HEK293 (cell line): Measurements from ENCODE around the gene TMC2.
A peak's percentile ranks its signal among the peaks of the same experiment; 100 is the strongest.

Source experiments
- CTCF ChIA-PET: fragments of 350-600 bp; formaldehyde crosslinking; extraction: SDS; loops from one replicate; lab custom pipeline; 2021; ENCODE audit warnings: antibody characterized with exemption; lab: Yijun Ruan, JAX
- POLR2A ChIA-PET: fragments of 300-600 bp; formaldehyde crosslinking; extraction: SDS; loops from one replicate; lab custom pipeline; 2020; ENCODE audit warnings: antibody characterized with exemption, inconsistent platforms; lab: Yijun Ruan, JAX
- H3K27ac ChIP-seq: fragments of 200-500 bp; sonication (Bioruptor generic); 2 replicates; pipeline ENCODE4 v1.5.1; 2014; ENCODE audit warnings: low read depth, low read length, control low read depth, inconsistent platforms; ENCODE audit errors: extremely low read depth
- H3K36me3 ChIP-seq, 2 experiments: fragments of 200-500 bp in 1 of 2; sonication (Bioruptor generic) in 1 of 2; 1 replicate in 1 of 2; 2 replicates in 1 of 2; pipeline ENCODE4 v1.5.1; 2014 to 2017; ENCODE audit warnings: inconsistent platforms in 2 of 2, low read length in 2 of 2; ENCODE audit not compliant: control insufficient read depth in 2 of 2, insufficient read depth in 1 of 2
- H3K4me1 ChIP-seq: fragments of 200-500 bp; sonication (Bioruptor generic); 2 replicates; pipeline ENCODE4 v1.5.1; 2014; ENCODE audit warnings: mild to moderate bottlenecking, low read length, inconsistent platforms; ENCODE audit not compliant: control insufficient read depth, insufficient read depth
- H3K4me3 ChIP-seq: 2 replicates; pipeline ENCODE4 v1.5.1; 2011; ENCODE audit warnings: low read depth, mild to moderate bottlenecking, control low read depth, low read length, moderate library complexity
- H3K9me3 ChIP-seq: fragments of 200-500 bp; sonication (Bioruptor generic); 2 replicates; pipeline ENCODE4 v1.5.1; 2014; ENCODE audit warnings: low read depth, low read length, inconsistent platforms; ENCODE audit not compliant: control insufficient read depth, insufficient read depth
- FEZF1 ChIP-seq: fragments of 450-650 bp; formaldehyde crosslinking; IDR thresholded peaks from 2 replicates; pipeline ENCODE4 v1.5.1; 2016; ENCODE audit warnings: missing biosample characterization, missing genetic modification characterization
- HOXA7 ChIP-seq: sonication (generic); formaldehyde crosslinking; IDR thresholded peaks from 2 replicates; pipeline ENCODE4 v1.8.1; 2022; ENCODE audit warnings: missing genetic modification reagents, borderline replicate concordance
- HOXC10 ChIP-seq: sonication (generic); formaldehyde crosslinking; IDR thresholded peaks from 2 replicates; pipeline ENCODE4 v1.8.1; 2023; ENCODE audit warnings: mild to moderate bottlenecking, missing genetic modification reagents
- KLF9 ChIP-seq: fragments of 450-650 bp; formaldehyde crosslinking; IDR thresholded peaks from 2 replicates; pipeline ENCODE4 v1.5.1; 2016; ENCODE audit warnings: missing biosample characterization, missing genetic modification characterization, low read depth
- MYNN ChIP-seq: fragments of 450-650 bp; formaldehyde crosslinking; IDR thresholded peaks from 2 replicates; pipeline ENCODE4 v1.5.1; 2016; ENCODE audit warnings: missing biosample characterization, missing genetic modification characterization, borderline replicate concordance
- PRDM1 ChIP-seq: fragments of 450-650 bp; formaldehyde crosslinking; IDR thresholded peaks from 2 replicates; pipeline ENCODE4; 2016; ENCODE audit warnings: missing biosample characterization, missing genetic modification characterization
- PRDM6 ChIP-seq: fragments of 450-650 bp; formaldehyde crosslinking; IDR thresholded peaks from 2 replicates; pipeline ENCODE4 v1.5.1; 2017; ENCODE audit warnings: missing biosample characterization, missing genetic modification characterization
- SETDB1 ChIP-seq: IDR thresholded peaks from one replicate; pipeline ENCODE4 v1.6.1; 2017; ENCODE audit warnings: mild to moderate bottlenecking, low read length, moderate library complexity, mixed read lengths; ENCODE audit not compliant: insufficient read length
- WT1 ChIP-seq: fragments of 450-650 bp; formaldehyde crosslinking; IDR thresholded peaks from 2 replicates; pipeline ENCODE4 v1.5.1; 2016; ENCODE audit warnings: missing biosample characterization, missing genetic modification characterization
- YY1 ChIP-seq: fragments of 450-650 bp; formaldehyde crosslinking; IDR thresholded peaks from 2 replicates; pipeline ENCODE4 v1.5.1; 2018; ENCODE audit warnings: missing biosample characterization, missing genetic modification characterization
- ZBTB17 ChIP-seq: fragments of 450-650 bp; formaldehyde crosslinking; IDR thresholded peaks from 2 replicates; pipeline ENCODE4 v1.5.1; 2016; ENCODE audit warnings: missing biosample characterization, missing genetic modification characterization
- ZEB2 ChIP-seq: fragments of 450-650 bp; formaldehyde crosslinking; IDR thresholded peaks from 2 replicates; pipeline ENCODE4 v1.5.1; 2016; ENCODE audit warnings: missing biosample characterization, missing genetic modification characterization
- ZNF112 ChIP-seq: fragments of 450-650 bp; formaldehyde crosslinking; IDR thresholded peaks from 2 replicates; pipeline ENCODE4 v1.5.0; 2017; ENCODE audit warnings: missing biosample characterization, missing genetic modification characterization
- ZNF114 ChIP-seq: fragments of 450-650 bp; formaldehyde crosslinking; IDR thresholded peaks from 2 replicates; pipeline ENCODE4 v1.5.0; 2017; ENCODE audit warnings: missing biosample characterization, missing genetic modification characterization
- ZNF140 ChIP-seq: fragments of 450-650 bp; formaldehyde crosslinking; IDR thresholded peaks from 2 replicates; pipeline ENCODE4 v1.5.1; 2016; ENCODE audit warnings: missing biosample characterization, missing genetic modification characterization
- ZNF324 ChIP-seq: fragments of 450-650 bp; formaldehyde crosslinking; IDR thresholded peaks from 2 replicates; pipeline ENCODE4 v1.5.1; 2016; ENCODE audit warnings: missing biosample characterization, missing genetic modification characterization
- ZNF37A ChIP-seq: fragments of 450-650 bp; IDR thresholded peaks from 2 replicates; pipeline ENCODE4 v1.5.1; 2018; ENCODE audit warnings: missing biosample characterization, missing genetic modification characterization
- ZNF416 ChIP-seq: fragments of 450-650 bp; formaldehyde crosslinking; IDR thresholded peaks from 2 replicates; pipeline ENCODE4 v1.5.1; 2016; ENCODE audit warnings: missing biosample characterization, missing genetic modification characterization
- ZNF501 ChIP-seq: fragments of 450-650 bp; formaldehyde crosslinking; IDR thresholded peaks from 2 replicates; pipeline ENCODE4 v1.5.1; 2016; ENCODE audit warnings: missing biosample characterization, missing genetic modification characterization
- ZNF514 ChIP-seq: fragments of 450-650 bp; formaldehyde crosslinking; IDR thresholded peaks from 2 replicates; pipeline ENCODE4 v1.5.1; 2016; ENCODE audit warnings: missing biosample characterization, missing genetic modification characterization
- ZNF548 ChIP-seq: fragments of 450-650 bp; formaldehyde crosslinking; IDR thresholded peaks from 2 replicates; pipeline ENCODE4 v1.5.1; 2016; ENCODE audit warnings: missing biosample characterization, missing genetic modification characterization
- ZNF555 ChIP-seq: fragments of 450-650 bp; formaldehyde crosslinking; conservative IDR thresholded peaks from 2 replicates; pipeline ENCODE4 v1.5.1; 2017; ENCODE audit warnings: missing biosample characterization, mild to moderate bottlenecking, missing genetic modification characterization, inconsistent platforms
- ZNF664 ChIP-seq: fragments of 450-650 bp; formaldehyde crosslinking; IDR thresholded peaks from 2 replicates; pipeline ENCODE4 v1.5.1; 2016; ENCODE audit warnings: missing biosample characterization, missing genetic modification characterization
- ZNF670 ChIP-seq: fragments of 450-650 bp; formaldehyde crosslinking; IDR thresholded peaks from 2 replicates; pipeline ENCODE4 v1.5.1; 2016; ENCODE audit warnings: missing biosample characterization, missing genetic modification characterization, low read depth
- ZNF677 ChIP-seq: fragments of 450-650 bp; IDR thresholded peaks from 2 replicates; pipeline ENCODE4 v1.5.0; 2018; ENCODE audit warnings: missing biosample characterization, mild to moderate bottlenecking, missing genetic modification characterization, moderate library complexity
- ZNF747 ChIP-seq: fragments of 450-650 bp; formaldehyde crosslinking; IDR thresholded peaks from 2 replicates; pipeline ENCODE4 v1.5.1; 2016; ENCODE audit warnings: missing biosample characterization, missing genetic modification characterization
- TF ChIP-seq, protein P1 (sequence below): fragments of 450-650 bp; formaldehyde crosslinking; IDR thresholded peaks from 2 replicates; pipeline ENCODE4 v1.5.1; 2016; ENCODE audit warnings: missing biosample characterization, missing genetic modification characterization
- TF ChIP-seq, protein P2 (sequence below): fragments of 450-650 bp; formaldehyde crosslinking; IDR thresholded peaks from 2 replicates; pipeline ENCODE4 v1.5.1; 2017; ENCODE audit warnings: missing biosample characterization, missing genetic modification characterization
- TF ChIP-seq, protein P3 (sequence below): fragments of 450-650 bp; formaldehyde crosslinking; IDR thresholded peaks from 2 replicates; pipeline ENCODE4 v1.5.1; 2017; ENCODE audit warnings: missing biosample characterization, missing genetic modification characterization

The TMC2 gene

DNA sequence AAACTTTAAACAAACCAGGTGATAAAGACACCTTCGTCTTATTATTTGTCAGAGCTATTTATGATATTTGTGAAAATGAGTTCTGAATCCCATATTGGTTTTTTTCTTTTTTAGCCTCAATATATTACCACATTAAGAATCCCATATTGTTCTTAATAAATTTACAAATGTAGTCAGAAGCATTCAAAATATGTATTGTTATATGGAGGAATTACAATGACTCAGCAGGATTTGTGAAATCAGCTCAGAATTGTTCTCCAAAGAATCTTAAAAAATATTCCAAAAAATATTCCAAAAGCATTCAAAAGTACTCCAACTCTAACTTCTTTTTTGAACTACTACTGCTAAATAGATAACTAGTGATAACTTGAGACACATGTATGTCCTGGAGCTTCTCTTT lies 21.2 kb upstream of the TMC2 start:
- H3K36me3 ChIP-seq, result no peaks in the 10 kb centered on the region
- H3K4me3 ChIP-seq, result no peak overlapping the region
- H3K9me3 ChIP-seq, result no peaks in the 10 kb centered on the region
- TF ChIP-seq SETDB1 (no peak), ZNF324 (tag by site-specific recombination) (no peak), ZBTB17 (tag by site-specific recombination) (no peak), ZNF747 (no peak), ZNF555 (tag by site-specific recombination) (no peak), ZNF548 (tag by site-specific recombination) (no peak), HOXC10 (no peak), HOXA7 (no peak), ZNF664 (tag by site-specific recombination) (no peak), ZNF37A (no peak), ZNF416 (tag by site-specific recombination) (no peak)
- TF ChIP-seq, protein P1, sequence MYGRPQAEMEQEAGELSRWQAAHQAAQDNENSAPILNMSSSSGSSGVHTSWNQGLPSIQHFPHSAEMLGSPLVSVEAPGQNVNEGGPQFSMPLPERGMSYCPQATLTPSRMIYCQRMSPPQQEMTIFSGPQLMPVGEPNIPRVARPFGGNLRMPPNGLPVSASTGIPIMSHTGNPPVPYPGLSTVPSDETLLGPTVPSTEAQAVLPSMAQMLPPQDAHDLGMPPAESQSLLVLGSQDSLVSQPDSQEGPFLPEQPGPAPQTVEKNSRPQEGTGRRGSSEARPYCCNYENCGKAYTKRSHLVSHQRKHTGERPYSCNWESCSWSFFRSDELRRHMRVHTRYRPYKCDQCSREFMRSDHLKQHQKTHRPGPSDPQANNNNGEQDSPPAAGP (tag by site-specific recombination), result no peak
- TF ChIP-seq, protein P2, sequence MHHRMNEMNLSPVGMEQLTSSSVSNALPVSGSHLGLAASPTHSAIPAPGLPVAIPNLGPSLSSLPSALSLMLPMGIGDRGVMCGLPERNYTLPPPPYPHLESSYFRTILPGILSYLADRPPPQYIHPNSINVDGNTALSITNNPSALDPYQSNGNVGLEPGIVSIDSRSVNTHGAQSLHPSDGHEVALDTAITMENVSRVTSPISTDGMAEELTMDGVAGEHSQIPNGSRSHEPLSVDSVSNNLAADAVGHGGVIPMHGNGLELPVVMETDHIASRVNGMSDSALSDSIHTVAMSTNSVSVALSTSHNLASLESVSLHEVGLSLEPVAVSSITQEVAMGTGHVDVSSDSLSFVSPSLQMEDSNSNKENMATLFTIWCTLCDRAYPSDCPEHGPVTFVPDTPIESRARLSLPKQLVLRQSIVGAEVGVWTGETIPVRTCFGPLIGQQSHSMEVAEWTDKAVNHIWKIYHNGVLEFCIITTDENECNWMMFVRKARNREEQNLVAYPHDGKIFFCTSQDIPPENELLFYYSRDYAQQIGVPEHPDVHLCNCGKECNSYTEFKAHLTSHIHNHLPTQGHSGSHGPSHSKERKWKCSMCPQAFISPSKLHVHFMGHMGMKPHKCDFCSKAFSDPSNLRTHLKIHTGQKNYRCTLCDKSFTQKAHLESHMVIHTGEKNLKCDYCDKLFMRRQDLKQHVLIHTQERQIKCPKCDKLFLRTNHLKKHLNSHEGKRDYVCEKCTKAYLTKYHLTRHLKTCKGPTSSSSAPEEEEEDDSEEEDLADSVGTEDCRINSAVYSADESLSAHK, result no peak
- ChIA-PET CTCF (interaction anchor here (0.6 to 12.4 kb wide), 5 partner anchors 8 to 174 kb away, joined by 3 to 171 read pairs (median 7); no protein-coding TSS in a partner anchor), POLR2A (interaction anchor here (0.6 to 1.7 kb wide), 2 partner anchors 9 to 45 kb away, joined by 3 to 5 read pairs; partner anchors contain the start of gene SNRPB)
- no peak overlapping the region for H3K27ac ChIP-seq
- no peaks in the 10 kb centered on the region for H3K4me1 ChIP-seq

DNA sequence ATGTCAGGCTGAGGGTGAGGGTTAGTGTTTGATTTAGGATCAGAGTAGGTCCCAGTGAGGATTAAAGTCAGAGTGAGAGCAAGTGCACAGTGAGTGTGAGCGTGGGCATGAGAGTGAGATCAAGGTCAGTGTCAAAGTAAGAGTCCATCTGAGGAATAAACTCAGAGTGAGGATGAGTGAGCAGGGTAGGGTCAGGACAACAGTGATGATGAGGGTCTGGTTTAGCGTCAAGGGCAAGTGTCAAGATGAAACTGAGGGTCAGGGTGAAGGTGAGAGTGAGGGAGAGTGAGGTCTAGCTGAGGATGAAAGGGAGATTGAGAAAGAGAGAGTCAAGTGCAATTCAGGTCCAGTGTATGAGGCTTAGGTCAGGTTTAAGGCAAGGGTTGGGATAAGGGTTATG lies 20.0 kb upstream of the TMC2 start:
- no peak overlapping the region for H3K27ac ChIP-seq
- no peak overlapping the region for H3K4me3 ChIP-seq
- POLR2A ChIA-PET, result no interaction called here
- CTCF ChIA-PET, result no interaction called here
- no peaks in the 10 kb centered on the region for H3K36me3 ChIP-seq
- no peaks in the 10 kb centered on the region for H3K9me3 ChIP-seq
- H3K4me1 ChIP-seq, result no peaks in the 10 kb centered on the region
- TF ChIP-seq PRDM6, result no peak
- peak; percentile 100 for TF ChIP-seq PRDM1
- peak; percentile 84 for TF ChIP-seq MYNN
- no peak for TF ChIP-seq YY1 (tag by site-specific recombination)

- TF ChIP-seq ZNF114 (tag by site-specific recombination) (no peak), ZNF670 (tag by site-specific recombination) (no peak), ZEB2 (no peak), KLF9 (tag by site-specific recombination) (no peak), WT1 (no peak), ZNF112 (tag by site-specific recombination) (no peak), ZNF514 (tag by site-specific recombination) (no peak), ZNF677 (tag by site-specific recombination) (no peak), ZNF664 (tag by site-specific recombination) (no peak), FEZF1 (tag by site-specific recombination) (no peak), ZNF501 (tag by site-specific recombination) (no peak), ZNF140 (tag by site-specific recombination) (no peak)
- TF ChIP-seq, protein P3, sequence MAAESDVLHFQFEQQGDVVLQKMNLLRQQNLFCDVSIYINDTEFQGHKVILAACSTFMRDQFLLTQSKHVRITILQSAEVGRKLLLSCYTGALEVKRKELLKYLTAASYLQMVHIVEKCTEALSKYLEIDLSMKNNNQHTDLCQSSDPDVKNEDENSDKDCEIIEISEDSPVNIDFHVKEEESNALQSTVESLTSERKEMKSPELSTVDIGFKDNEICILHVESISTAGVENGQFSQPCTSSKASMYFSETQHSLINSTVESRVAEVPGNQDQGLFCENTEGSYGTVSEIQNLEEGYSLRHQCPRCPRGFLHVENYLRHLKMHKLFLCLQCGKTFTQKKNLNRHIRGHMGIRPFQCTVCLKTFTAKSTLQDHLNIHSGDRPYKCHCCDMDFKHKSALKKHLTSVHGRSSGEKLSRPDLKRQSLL (tag by site-specific recombination), result no peak
- POLR2A ChIA-PET, result interaction anchor here (0.6 kb wide), 1 partner anchor 13 kb away, joined by 3 read pairs; no protein-coding TSS in a partner anchor
- Histone ChIP-seq H3K9me3 (no peaks in the 10 kb centered on the region), H3K27ac (no peak overlapping the region), H3K4me1 (no peaks in the 10 kb centered on the region), H3K4me3 (no peak overlapping the region), H3K36me3 (no peaks in the 10 kb centered on the region)
- CTCF ChIA-PET, result interaction anchor here (0.6 to 7.7 kb wide), 4 partner anchors 25 to 1198 kb away, joined by 3 to 166 read pairs (median 5); partner anchors contain the start of gene NOP56
Measured at GRCh38 chr20:2518096-2518495, 18.3 kb upstream of the TMC2 start.
